Measurements from ENCODE around the gene SLC25A5. TPM values are rescaled to one million over a fixed set of nuclear protein-coding genes. Genes with fewer than 3 reads are reported as not detected.

SLC25A5 gene
- polyA plus RNA-seq (2013, experiment 1 of 2) = 273 TPM
- polyA plus RNA-seq (2013, experiment 2 of 2) = 275 TPM

- Histone ChIP-seq H4K91ac (ENCODE audit: low read depth, low read length, poor library complexity) (no peak within 1 kb of the TSS), H3K23ac (ENCODE audit: low read depth, low read length, poor library complexity) (peak within 1 kb of the TSS; percentile 65), H3K14ac (ENCODE audit: low read length) (no peak within 1 kb of the TSS), H4K8ac (ENCODE audit: low read depth, low read length) (no peak within 1 kb of the TSS), H3K9ac (ENCODE audit: low read depth, low read length, poor library complexity) (peak within 1 kb of the TSS; percentile 88), H3K36me3 (replicated peaks in 1 of 2; ENCODE audit: control insufficient read depth in 2 of 2, insufficient read depth in 2 of 2, low read length in 2 of 2) (peaks cover 9 to 18% of the 10 kb centered on the region in 2 donors), H2BK12ac (ENCODE audit: low read length) (no peak within 1 kb of the TSS), H3K4me1 (ENCODE audit: control insufficient read depth in 2 of 2, insufficient read depth in 1 of 2, low read depth in 1 of 2, low read length in 2 of 2) (peaks cover 0 to 4% of the 10 kb centered on the region in 2 donors), H2AK5ac (ENCODE audit: low read depth, low read length) (no peak within 1 kb of the TSS), H2BK120ac (ENCODE audit: low read depth, low read length) (no peak within 1 kb of the TSS), H3K27ac (replicated peaks; ENCODE audit: low read length) (no peak within 1 kb of the TSS), H3K4me3 (ENCODE audit: low read length in 2 of 2) (peak within 1 kb of the TSS; percentile 86 to 97), H2BK5ac (ENCODE audit: low read length) (peak within 1 kb of the TSS; percentile 39), H3K79me1 (ENCODE audit: low read depth, low read length) (no peaks in the 10 kb centered on the region), H3K9me3 (replicated peaks in 1 of 2; ENCODE audit: control insufficient read depth in 2 of 2, insufficient read depth in 1 of 2, low read depth in 1 of 2, low read length in 2 of 2) (no peaks in the 10 kb centered on the region), H2AFZ (ENCODE audit: low read length) (peak within 1 kb of the TSS; percentile 86), H2BK15ac (ENCODE audit: low read length) (no peak within 1 kb of the TSS), H3K4me2 (ENCODE audit: insufficient read depth, low read length, poor library complexity, severe bottlenecking) (peak within 1 kb of the TSS; percentile 62), H3K4ac (ENCODE audit: low read length) (no peak within 1 kb of the TSS), H3K27me3 (ENCODE audit: control insufficient read depth in 3 of 3, insufficient read depth in 3 of 3, low read depth in 1 of 3, low read length in 3 of 3) (no peaks in the 10 kb centered on the region), H3K18ac (ENCODE audit: low read length) (peak within 1 kb of the TSS; percentile 89)
- WGBS, 2 donors (ENCODE audit: extremely low coverage in 2 of 2, insufficient read length in 2 of 2, insufficient replicate concordance in 1 of 2) = no CpG with 5 or more reads among the region's 46 CpGs
- DNase-seq (ENCODE audit: low spot score) = peak; percentile 72
These were observed at the start of gene SLC25A5 for GRCh38 chrX:119467842-119468550. TSS of gene SLC25A5 (plus strand) at chrX:119468444. CDS start at chrX:119468516, 72 bp downstream.

GRCh38 chrX:119419146-119419545, 49.1 kb upstream of the SLC25A5 start:
- Histone ChIP-seq H2BK120ac (ENCODE audit: low read depth, low read length) (no peak overlapping the region), H3K4me1 (ENCODE audit: control insufficient read depth in 2 of 2, insufficient read depth in 1 of 2, low read depth in 1 of 2, low read length in 2 of 2) (no peaks in the 10 kb centered on the region), H2BK15ac (ENCODE audit: low read length) (no peak overlapping the region), H2AK5ac (ENCODE audit: low read depth, low read length) (no peak overlapping the region), H2AFZ (ENCODE audit: low read length) (no peak overlapping the region), H3K79me1 (ENCODE audit: low read depth, low read length) (no peaks in the 10 kb centered on the region), H3K27ac (replicated peaks; ENCODE audit: low read length) (no peak overlapping the region), H3K36me3 (replicated peaks in 1 of 2; ENCODE audit: control insufficient read depth in 2 of 2, insufficient read depth in 2 of 2, low read length in 2 of 2) (no peaks in the 10 kb centered on the region), H2BK12ac (ENCODE audit: low read length) (no peak overlapping the region), H4K8ac (ENCODE audit: low read depth, low read length) (no peak overlapping the region), H3K4me2 (ENCODE audit: insufficient read depth, low read length, poor library complexity, severe bottlenecking) (no peak overlapping the region), H3K4ac (ENCODE audit: low read length) (no peak overlapping the region), H3K27me3 (ENCODE audit: control insufficient read depth in 3 of 3, insufficient read depth in 3 of 3, low read depth in 1 of 3, low read length in 3 of 3) (no peaks in the 10 kb centered on the region), H3K9me3 (replicated peaks in 1 of 2; ENCODE audit: control insufficient read depth in 2 of 2, insufficient read depth in 1 of 2, low read depth in 1 of 2, low read length in 2 of 2) (no peaks in the 10 kb centered on the region), H3K23ac (ENCODE audit: low read depth, low read length, poor library complexity) (no peak overlapping the region), H3K9ac (ENCODE audit: low read depth, low read length, poor library complexity) (no peak overlapping the region), H4K91ac (ENCODE audit: low read depth, low read length, poor library complexity) (no peak overlapping the region), H3K18ac (ENCODE audit: low read length) (no peak overlapping the region), H3K14ac (ENCODE audit: low read length) (no peak overlapping the region), H2BK5ac (ENCODE audit: low read length) (no peak overlapping the region), H3K4me3 (ENCODE audit: low read length in 2 of 2) (no peak overlapping the region)
- no peak for DNase-seq (ENCODE audit: low spot score)
- WGBS, 2 donors (ENCODE audit: extremely low coverage in 2 of 2, insufficient read length in 2 of 2, insufficient replicate concordance in 1 of 2) = no CpG with 5 or more reads among the region's 4 CpGs

GRCh38 chrX:119419898-119420297, 48.3 kb upstream of the SLC25A5 start:
- Histone ChIP-seq H3K27ac (replicated peaks; ENCODE audit: low read length) (no peak overlapping the region), H3K4me1 (ENCODE audit: control insufficient read depth in 2 of 2, insufficient read depth in 1 of 2, low read depth in 1 of 2, low read length in 2 of 2) (no peaks in the 10 kb centered on the region), H2BK120ac (ENCODE audit: low read depth, low read length) (no peak overlapping the region), H3K4me2 (ENCODE audit: insufficient read depth, low read length, poor library complexity, severe bottlenecking) (no peak overlapping the region), H3K23ac (ENCODE audit: low read depth, low read length, poor library complexity) (no peak overlapping the region), H2BK12ac (ENCODE audit: low read length) (no peak overlapping the region), H2AK5ac (ENCODE audit: low read depth, low read length) (no peak overlapping the region), H3K9me3 (replicated peaks in 1 of 2; ENCODE audit: control insufficient read depth in 2 of 2, insufficient read depth in 1 of 2, low read depth in 1 of 2, low read length in 2 of 2) (no peaks in the 10 kb centered on the region), H2BK5ac (ENCODE audit: low read length) (no peak overlapping the region), H3K4me3 (ENCODE audit: low read length in 2 of 2) (no peak overlapping the region), H4K8ac (ENCODE audit: low read depth, low read length) (no peak overlapping the region), H2BK15ac (ENCODE audit: low read length) (no peak overlapping the region), H3K36me3 (replicated peaks in 1 of 2; ENCODE audit: control insufficient read depth in 2 of 2, insufficient read depth in 2 of 2, low read length in 2 of 2) (no peaks in the 10 kb centered on the region), H3K14ac (ENCODE audit: low read length) (no peak overlapping the region), H3K79me1 (ENCODE audit: low read depth, low read length) (no peaks in the 10 kb centered on the region), H3K27me3 (ENCODE audit: control insufficient read depth in 3 of 3, insufficient read depth in 3 of 3, low read depth in 1 of 3, low read length in 3 of 3) (no peaks in the 10 kb centered on the region), H3K9ac (ENCODE audit: low read depth, low read length, poor library complexity) (no peak overlapping the region), H3K4ac (ENCODE audit: low read length) (no peak overlapping the region), H4K91ac (ENCODE audit: low read depth, low read length, poor library complexity) (no peak overlapping the region), H3K18ac (ENCODE audit: low read length) (no peak overlapping the region), H2AFZ (ENCODE audit: low read length) (no peak overlapping the region)
- no peak for DNase-seq (ENCODE audit: low spot score)
- WGBS, 2 donors (ENCODE audit: extremely low coverage in 2 of 2, insufficient read length in 2 of 2, insufficient replicate concordance in 1 of 2) = no CpG with 5 or more reads among the region's 2 CpGs

- WGBS, 2 donors (ENCODE audit: extremely low coverage in 2 of 2, insufficient read length in 2 of 2, insufficient replicate concordance in 1 of 2) = no CpG with 5 or more reads among the region's 7 CpGs
- H2BK120ac ChIP-seq (ENCODE audit: low read depth, low read length) = no peak overlapping the region
- H3K4ac ChIP-seq (ENCODE audit: low read length) = no peak overlapping the region
- H2BK15ac ChIP-seq (ENCODE audit: low read length) = no peak overlapping the region
- H3K79me1 ChIP-seq (ENCODE audit: low read depth, low read length) = no peaks in the 10 kb centered on the region
- H3K27ac ChIP-seq (replicated peaks; ENCODE audit: low read length) = no peak overlapping the region
- no peak overlapping the region for H3K4me2 ChIP-seq (ENCODE audit: insufficient read depth, low read length, poor library complexity, severe bottlenecking)
- no peaks in the 10 kb centered on the region for H3K4me1 ChIP-seq (ENCODE audit: control insufficient read depth in 2 of 2, insufficient read depth in 1 of 2, low read depth in 1 of 2, low read length in 2 of 2)
- no peaks in the 10 kb centered on the region for H3K9me3 ChIP-seq (replicated peaks in 1 of 2; ENCODE audit: control insufficient read depth in 2 of 2, insufficient read depth in 1 of 2, low read depth in 1 of 2, low read length in 2 of 2)
- no peak overlapping the region for H3K14ac ChIP-seq (ENCODE audit: low read length)
- H3K23ac ChIP-seq (ENCODE audit: low read depth, low read length, poor library complexity) = no peak overlapping the region
- no peak overlapping the region for H4K8ac ChIP-seq (ENCODE audit: low read depth, low read length)
- H3K9ac ChIP-seq (ENCODE audit: low read depth, low read length, poor library complexity) = no peak overlapping the region
- no peaks in the 10 kb centered on the region for H3K36me3 ChIP-seq (replicated peaks in 1 of 2; ENCODE audit: control insufficient read depth in 2 of 2, insufficient read depth in 2 of 2, low read length in 2 of 2)
- H3K4me3 ChIP-seq (ENCODE audit: low read length in 2 of 2) = no peak overlapping the region
- no peak overlapping the region for H4K91ac ChIP-seq (ENCODE audit: low read depth, low read length, poor library complexity)
- no peak overlapping the region for H2BK12ac ChIP-seq (ENCODE audit: low read length)
- H3K18ac ChIP-seq (ENCODE audit: low read length) = no peak overlapping the region
- no peaks in the 10 kb centered on the region for H3K27me3 ChIP-seq (ENCODE audit: control insufficient read depth in 3 of 3, insufficient read depth in 3 of 3, low read depth in 1 of 3, low read length in 3 of 3)
- no peak for DNase-seq (ENCODE audit: low spot score)
- no peak overlapping the region for H2AK5ac ChIP-seq (ENCODE audit: low read depth, low read length)
- H2BK5ac ChIP-seq (ENCODE audit: low read length) = no peak overlapping the region
- H2AFZ ChIP-seq (ENCODE audit: low read length) = peak overlapping the region; percentile 56
These were observed 47.1 kb upstream of the SLC25A5 start for GRCh38 chrX:119421016-119421705.
